Fibroblast of skin of abdomen (primary cell): Measurements from ENCODE around the gene EXOC3L1.

Experiments
- DNase-seq: peaks from one replicate; pipeline ENCODE4 v3.0.0-alpha.2; 2013

EXOC3L1 gene

DNA sequence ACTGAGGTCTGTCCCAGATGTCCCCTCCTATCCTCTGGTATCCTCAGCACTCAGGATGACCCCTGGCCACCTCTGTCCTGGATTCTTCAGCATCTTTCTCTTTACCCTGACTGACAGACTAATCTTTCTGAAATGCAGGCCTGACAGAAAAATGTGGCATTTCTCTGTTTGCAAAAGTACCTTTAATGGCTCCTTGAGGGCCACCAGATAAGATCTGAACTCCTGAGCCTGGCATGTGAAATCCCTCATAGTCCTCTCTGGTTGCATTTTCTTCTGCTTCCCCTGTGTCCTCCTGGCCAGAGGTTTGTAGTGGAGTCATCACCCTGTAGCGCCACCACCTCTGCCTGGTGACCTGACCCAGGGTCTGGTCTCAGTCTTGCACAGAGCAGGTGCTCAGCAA, 6.9 kb upstream of the EXOC3L1 start:
- no peak for DNase-seq

DNA sequence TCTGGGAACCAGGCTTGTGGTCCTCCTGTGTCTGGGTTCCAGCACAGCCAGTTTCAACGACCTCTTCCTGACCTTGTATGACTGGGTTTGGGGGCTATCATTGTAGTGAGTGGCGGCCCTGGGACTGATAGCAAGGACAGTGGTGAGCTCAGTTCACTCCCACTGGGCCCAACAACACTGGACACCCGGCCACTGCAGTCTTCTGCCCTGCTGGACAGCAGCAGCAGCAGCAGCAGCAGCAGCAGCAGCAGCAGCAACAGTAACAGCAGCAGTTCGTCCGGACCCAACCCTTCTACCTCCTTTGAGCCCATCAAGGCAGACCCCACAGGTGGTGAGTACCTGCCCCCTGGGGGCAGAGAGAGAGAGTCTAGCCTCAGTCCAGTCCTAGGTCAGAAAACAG, 5.7 kb upstream of the EXOC3L1 start:
- DNase-seq, result no peak

DNA sequence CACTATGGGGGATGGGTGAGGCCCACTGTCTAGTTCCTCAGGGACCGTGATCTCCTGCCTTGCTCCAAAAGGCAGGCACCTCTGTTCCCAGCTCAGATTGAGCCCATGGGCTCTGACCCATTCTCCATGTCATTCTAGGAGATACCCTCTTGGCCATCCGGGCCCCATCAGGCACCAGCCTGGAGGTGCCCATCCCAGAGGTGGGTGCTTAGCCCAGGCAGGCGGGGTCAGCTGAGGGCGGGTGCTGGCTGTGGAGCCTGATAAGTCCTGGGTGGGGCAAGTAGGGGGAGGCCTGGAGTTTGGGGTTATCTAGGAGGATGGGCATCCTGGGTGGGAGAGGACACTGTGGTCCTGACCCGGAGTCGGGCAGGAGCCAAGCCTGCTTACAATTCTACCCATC, 4.3 kb upstream of the EXOC3L1 start:
- no peak for DNase-seq

- DNase-seq, result no peak
Observed at GRCh38 chr16:67193536-67193935, 3.6 kb upstream of the EXOC3L1 start.

GRCh38 chr16:67192781-67193361, 2.9 kb upstream of the EXOC3L1 start:
- DNase-seq, result no peak

- DNase-seq, result peak; percentile 90
Observed at GRCh38 chr16:67191995-67192681, 2.2 kb upstream of the EXOC3L1 start, which contains the start of gene E2F4. E2F4 (plus strand) TSS chr16:67192155; CDS start chr16:67192228, 73 bp downstream.

- no peak for DNase-seq
Observed at GRCh38 chr16:67191411-67191994, 1.6 kb upstream of the EXOC3L1 start.

DNA sequence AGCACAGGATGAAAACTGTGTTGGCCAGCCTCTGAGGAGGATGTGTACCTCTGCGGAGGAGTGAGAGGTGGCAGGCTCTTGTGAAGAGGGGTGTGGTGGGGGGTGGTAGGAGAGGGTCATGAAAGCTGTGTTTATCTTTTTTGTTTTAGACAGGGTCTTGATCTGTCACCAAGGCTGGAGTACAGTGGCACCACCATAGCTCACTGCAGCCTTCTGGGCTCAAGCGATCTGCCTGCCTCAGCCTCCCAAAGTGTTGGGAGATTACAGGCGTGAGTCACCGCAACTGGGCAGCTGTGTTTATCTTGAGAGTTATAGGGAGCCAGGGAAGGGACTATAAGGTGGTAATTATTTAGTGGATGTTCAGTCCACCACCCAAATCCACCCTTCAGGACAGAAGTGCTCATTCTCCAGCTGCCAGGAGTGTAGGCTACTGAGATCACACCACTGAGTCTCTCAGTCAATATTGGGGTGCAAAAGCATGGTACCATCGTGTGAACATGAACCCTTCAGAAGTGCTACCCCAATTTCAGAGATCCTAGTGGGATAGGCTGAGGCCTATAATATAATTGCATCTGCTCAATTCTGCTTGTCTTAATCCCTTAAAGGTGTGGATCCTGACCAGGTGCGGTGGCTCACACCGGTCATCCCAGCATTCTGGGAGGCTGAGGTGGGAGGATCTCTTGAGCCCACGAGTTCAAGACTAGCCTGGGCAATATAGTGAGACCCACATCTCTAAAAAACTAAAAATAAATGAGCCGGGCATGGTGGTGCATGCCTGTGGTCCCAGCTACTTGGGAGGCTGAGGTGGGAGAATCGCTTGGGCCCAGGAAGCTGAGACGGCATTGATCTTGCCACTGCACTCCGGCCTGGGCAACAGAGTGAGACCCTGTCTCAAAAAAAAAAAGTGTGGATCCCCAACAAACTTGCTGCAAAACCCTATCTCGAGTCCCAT, 788 bp upstream of the EXOC3L1 start:
- DNase-seq, result no peak

DNA sequence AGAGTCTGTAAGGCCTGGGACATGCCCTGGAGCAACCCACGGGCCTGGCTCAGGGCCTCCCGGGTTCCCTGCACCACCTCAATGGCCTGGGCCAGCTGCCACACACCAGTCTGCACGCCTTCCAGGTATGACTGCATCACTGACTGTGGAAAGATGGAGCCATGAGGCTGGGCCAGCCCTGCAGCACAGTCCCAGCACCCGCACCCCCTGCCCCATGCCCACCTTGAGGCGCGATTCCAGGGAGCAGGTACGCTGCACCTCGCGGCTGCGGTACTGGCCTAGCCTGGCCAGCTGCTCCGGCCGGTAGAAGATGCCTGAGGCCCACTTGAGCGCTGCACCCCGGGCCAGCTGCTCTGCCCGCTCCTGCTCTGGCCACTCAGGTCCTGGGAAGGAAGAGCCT, 1.1 kb downstream of the EXOC3L1 start:
- DNase-seq, result no peak

- no peak for DNase-seq
Observed at GRCh38 chr16:67188323-67188722, 1.6 kb downstream of the EXOC3L1 start.

- DNase-seq, result no peak
Observed at GRCh38 chr16:67187175-67187890, 2.6 kb downstream of the EXOC3L1 start.

- no peak for DNase-seq
Observed at GRCh38 chr16:67186550-67186950, 3.4 kb downstream of the EXOC3L1 start.

- no peak for DNase-seq
Observed at GRCh38 chr16:67185651-67186134, 4.2 kb downstream of the EXOC3L1 start.

GRCh38 chr16:67184995-67185650, 4.8 kb downstream of the EXOC3L1 start:
- peak; percentile 82 for DNase-seq

DNA sequence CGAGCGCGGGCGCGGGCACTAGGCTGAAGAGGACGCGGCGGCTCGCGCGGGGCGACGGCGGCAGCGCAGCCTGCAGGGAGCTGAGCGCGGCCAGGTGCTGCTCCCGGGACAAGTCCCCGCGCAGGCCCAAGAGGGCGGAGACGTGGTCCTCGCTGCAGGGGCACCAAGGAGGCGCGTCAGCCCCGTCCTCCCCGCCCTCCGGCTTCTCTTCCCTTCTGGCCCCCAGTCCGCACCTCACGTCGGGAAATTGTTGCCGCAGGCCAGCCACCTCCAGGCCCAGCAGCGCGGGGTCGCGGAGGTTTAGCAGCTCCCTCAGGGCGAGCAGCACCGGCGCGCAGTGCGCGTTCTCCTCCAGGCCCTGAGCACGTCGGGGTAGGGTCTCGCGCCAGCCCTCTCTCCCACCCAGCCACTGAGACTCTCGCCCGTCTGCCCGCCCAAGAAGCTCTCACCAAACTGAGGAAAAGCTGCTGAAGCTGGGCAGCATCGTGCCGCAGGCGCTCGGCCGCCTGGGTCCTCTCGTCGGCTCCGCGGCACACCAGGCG, 5.4 kb downstream of the EXOC3L1 start:
- no peak for DNase-seq

DNA sequence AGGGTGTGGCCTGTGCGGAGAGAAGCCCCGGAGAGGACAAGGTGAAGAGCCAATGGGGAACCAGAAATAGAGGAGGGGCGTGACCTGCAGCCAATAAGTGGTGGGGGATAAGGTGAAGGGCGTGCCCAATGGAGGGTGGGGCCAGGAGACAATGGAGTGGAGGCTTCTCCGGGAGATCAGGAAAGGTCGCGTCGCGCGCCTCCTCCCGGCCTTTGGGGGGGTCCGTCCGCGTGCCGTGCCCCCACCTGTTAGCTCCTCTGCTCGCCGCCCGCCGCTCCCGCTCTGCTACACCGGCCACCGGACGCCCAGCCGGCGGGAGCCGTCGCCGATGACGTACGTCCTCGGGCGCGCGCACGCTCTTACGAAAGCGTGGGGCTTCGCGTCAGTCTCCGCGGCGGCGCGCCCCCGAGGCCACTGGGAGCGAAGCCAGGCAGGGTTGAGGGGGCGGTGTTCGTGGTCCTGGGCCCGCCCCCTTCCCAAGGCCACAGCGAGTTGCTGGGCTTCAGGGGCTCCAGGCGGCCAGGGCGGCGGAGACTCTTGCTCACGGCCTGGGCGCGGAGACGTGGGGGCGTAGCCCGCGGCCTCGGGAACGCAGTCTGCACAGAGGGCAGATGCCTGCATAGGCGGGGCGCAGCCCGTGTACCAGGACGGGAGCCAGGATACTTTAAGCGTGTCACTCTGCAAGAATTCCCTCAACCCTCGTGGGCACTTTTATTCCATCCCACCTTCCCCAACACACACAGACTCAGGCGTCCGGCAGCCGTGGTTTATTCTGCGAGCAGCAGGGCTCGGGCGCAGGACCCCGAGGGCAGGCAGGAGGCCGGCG, 6.1 kb downstream of the EXOC3L1 start, which contains the start of gene MATCAP1:
TSS of gene MATCAP1 (minus strand) at position 337 of the 826 bp plus-strand sequence. CDS start 3,353 bp downstream, outside the sequence.
- peak; percentile 98 for DNase-seq

DNA sequence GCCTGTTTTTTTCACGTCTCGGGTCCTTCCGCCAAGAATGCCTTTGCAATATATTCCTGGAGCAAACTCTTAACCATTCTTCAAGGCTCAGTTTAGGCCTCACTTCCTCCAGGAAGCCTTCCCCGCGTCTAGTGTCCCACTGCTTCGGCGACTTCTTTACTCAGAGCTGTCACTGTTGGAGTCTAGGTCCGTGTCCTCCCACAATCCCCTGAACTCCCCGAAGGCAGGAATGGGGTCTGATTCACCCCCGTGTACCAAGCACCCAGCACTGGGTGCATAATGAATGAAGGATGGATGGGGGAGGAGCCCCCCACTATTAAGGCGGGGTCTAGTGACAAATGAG, 6.7 kb downstream of the EXOC3L1 start:
- no peak for DNase-seq

- no peak for DNase-seq
Observed at GRCh38 chr16:67182288-67182687, 7.6 kb downstream of the EXOC3L1 start.

GRCh38 chr16:67181346-67181745, 8.6 kb downstream of the EXOC3L1 start:
- peak; percentile 80 for DNase-seq

GRCh38 chr16:67180166-67180565, 9.8 kb downstream of the EXOC3L1 start:
- DNase-seq, result no peak
